Testis (tissue), 2 donors: ENCODE results near the gene PLBD1.

Source experiments
- POLR2A ChIP-seq: fragments of 450-650 bp; IDR thresholded peaks from one replicate; pipeline ENCODE4 v1.6.1; 2017; ENCODE audit warnings: antibody characterized with exemption, mild to moderate bottlenecking, moderate library complexity
- TF ChIP-seq, protein P1 (sequence below), 3 experiments: fragments of 450-650 bp in 2 of 3; fragments of 200-600 bp in 1 of 3; sonication (generic) in 1 of 3; IDR thresholded peaks; one replicate each; pipeline ENCODE4 v1.5.1; 2016 to 2019; ENCODE audit warnings: antibody characterized with exemption in 3 of 3, mild to moderate bottlenecking in 2 of 3, moderate library complexity in 1 of 3

DNA sequence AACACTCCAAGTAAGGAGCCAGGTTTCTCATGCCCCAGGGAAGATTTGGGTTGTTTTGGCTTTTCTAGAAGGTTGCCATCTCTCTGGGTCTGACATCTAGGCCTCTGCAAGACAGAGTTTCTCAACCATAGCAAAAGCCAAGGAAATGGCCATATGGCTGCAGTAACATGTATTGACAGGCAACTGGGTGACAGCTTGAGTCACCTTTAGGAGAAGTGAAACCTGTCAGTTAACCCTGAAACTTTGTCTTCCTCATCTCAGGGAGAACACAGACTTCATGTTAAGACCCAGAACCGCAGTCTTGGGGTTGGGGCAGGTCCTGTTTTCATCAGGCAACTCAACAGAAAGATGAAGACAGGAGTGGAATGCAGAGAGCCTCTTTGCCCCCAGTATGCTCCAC lies 46.0 kb upstream of the PLBD1 start:
- TF ChIP-seq, protein P1, sequence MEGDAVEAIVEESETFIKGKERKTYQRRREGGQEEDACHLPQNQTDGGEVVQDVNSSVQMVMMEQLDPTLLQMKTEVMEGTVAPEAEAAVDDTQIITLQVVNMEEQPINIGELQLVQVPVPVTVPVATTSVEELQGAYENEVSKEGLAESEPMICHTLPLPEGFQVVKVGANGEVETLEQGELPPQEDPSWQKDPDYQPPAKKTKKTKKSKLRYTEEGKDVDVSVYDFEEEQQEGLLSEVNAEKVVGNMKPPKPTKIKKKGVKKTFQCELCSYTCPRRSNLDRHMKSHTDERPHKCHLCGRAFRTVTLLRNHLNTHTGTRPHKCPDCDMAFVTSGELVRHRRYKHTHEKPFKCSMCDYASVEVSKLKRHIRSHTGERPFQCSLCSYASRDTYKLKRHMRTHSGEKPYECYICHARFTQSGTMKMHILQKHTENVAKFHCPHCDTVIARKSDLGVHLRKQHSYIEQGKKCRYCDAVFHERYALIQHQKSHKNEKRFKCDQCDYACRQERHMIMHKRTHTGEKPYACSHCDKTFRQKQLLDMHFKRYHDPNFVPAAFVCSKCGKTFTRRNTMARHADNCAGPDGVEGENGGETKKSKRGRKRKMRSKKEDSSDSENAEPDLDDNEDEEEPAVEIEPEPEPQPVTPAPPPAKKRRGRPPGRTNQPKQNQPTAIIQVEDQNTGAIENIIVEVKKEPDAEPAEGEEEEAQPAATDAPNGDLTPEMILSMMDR (IDR thresholded peaks at IDR 0.05): no peak
- no peak for TF ChIP-seq POLR2A
